ENCODE measurements around the gene SECTM1.

SECTM1 gene

DNA sequence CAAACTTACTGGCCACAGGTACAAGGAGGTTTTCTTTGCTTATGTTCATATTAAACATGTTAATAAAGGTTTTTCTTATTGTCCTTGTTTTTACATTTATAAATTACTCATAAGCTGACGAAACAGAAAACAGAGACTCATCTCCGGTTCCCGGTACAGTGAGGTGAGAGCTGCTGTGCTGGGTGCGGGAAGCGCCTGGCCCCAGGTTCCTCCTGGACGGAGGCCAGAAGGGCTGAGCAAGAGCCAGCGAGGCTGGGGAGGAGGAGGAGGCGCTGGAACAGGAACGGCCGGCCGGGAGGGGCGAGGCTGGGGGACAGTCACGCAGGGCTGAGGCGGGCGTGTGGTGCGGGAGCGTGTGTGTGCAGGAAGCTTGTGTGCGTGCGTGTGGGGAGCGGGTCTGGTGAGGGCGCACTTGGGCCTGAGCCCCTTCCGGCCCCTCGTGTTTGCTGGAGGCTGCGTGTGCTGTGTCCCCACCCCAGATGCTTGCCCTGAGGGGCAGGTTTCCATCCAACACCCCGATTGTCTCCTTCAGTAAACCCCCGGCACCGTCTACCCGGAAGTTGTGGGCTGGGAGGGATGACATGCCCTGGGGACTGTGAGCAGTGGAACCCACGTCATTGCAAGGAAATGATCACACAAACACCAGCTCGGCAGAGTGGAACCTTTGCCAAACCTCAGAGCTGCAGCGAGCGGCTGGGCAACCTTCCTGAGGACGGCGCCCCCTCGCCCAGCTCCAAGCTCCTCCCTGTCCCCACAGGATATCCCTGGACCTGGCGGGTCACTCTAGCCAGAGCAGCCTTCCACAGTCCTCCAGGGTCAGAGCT lies 35.6 kb downstream of the SECTM1 start:
- DNase-seq = peak; percentile 83

GRCh38 chr17:82297280-82297713 lies 36.3 kb downstream of the SECTM1 start:
- DNase-seq = peak; percentile 69

DNA sequence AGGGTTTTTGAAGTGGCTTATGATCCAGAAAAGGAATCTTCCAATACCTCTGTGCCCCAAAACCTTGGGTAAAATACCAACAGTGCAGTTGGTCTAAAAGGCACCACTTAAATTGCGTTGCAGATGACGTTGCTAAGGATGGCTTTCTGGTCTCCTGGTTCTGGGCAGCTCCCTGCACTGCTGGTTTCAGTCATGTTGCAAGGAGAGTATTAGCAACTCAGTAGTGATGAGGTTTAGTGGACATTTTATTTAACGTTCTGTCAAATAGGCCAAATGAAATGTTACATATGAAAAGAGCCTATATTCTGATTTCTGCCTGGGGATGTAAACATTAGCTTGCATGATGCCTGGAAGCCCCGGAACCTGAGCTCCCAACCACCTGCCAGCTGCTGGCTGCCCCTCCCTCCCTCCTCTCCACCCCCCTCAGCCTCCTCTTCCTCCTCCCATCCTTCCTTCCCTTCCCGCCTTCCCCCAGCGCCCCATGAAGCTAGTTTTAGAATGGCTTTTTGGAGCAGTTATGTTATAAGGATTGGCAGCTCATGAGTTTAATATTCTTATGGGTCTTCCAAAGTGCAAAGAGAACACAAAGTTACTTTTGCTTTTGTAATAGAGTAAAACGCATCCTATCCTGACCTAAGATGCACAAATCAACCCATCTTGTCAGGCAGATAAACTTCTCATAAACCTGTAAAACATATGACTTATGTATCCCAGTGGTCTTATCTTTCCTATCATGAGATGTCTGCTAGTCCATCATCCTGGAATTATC lies 36.9 kb downstream of the SECTM1 start:
- DNase-seq = no peak

DNA sequence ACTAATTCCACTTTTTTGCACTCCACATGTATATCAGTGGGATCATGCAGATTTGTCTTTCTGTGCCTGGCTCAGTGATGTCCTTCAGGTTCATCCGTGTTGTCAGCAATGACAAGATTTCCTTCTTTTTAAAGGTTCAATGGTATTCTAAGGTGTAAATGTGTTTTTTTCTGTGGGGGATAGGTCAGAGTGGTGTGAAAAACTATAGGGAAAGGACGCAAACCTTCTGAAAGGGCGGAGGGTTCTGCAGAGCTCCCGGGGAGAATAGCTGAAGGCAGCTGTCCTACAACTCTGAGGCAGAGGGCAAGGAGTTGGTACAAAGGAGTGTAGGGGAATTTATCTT lies 38.1 kb downstream of the SECTM1 start:
- no peak for DNase-seq

DNA sequence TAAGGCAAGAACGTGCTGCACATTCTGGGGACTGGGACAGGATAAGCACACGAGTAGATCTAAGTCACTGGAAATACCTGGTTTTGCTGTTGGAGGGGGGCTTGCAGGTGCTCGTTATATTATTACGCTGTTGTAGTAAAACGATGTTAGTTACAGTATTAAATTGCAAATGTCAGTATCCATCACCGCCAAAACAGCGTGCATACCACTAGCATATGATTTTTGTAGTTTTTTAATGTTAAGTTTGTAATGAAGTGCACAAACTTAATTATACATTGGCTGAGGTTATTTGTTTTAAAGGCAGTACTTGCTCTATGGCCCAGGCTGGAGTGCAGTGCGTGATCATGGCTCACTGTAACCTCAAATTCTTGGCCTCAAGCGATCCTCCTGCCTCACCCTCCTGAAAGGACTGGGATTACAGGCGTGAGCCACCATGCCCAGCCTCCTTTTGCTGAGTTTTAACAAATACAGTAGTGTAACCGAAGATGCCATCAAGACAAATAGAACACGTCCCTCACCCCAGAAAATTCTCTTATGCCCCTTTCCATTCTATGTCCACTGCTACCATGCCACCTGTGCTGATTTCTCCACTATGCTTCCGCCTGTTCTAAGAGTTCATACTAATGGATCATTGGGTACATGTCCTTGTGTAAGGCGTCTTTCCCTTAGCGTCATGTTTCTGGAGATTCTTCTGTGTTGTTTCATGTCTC lies 39.3 kb downstream of the SECTM1 start:
- DNase-seq = no peak

GRCh38 chr17:82292251-82293154 lies 41.1 kb downstream of the SECTM1 start:
- DNase-seq = peak; percentile 91

DNA sequence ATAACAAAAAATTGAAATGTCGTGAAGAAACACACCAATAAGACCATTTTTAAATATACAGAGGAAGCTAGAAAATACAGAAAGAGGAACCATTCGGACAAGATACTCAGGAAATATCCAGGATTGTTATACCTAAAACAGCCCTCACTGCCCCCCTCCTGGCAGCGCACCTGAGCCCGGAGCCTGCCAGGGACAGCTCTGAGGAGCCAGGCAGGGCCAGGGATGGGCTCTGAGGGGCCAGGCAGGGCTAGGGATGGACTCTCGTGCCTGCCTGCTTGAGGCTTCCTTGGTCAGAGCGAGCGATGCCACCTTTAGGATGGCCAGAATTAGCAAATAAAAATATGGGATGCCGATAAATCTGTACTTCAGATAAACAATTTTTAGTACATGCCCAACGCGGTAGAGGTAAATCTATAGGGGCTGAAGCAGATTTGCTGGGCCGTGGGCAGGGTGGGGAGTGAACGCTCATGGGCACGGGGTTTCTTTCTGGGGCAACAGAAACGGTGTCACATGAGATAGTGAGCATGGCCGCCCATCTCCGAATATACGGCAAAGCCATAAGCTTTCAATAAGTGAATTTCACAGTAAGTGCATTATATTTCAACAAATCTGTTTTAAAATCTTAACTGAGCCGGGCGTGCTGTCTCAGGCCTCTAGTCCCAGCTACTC lies 41.9 kb downstream of the SECTM1 start:
- DNase-seq = no peak

GRCh38 chr17:82287868-82288801 lies 45.4 kb downstream of the SECTM1 start:
- DNase-seq = peak; percentile 82

DNA sequence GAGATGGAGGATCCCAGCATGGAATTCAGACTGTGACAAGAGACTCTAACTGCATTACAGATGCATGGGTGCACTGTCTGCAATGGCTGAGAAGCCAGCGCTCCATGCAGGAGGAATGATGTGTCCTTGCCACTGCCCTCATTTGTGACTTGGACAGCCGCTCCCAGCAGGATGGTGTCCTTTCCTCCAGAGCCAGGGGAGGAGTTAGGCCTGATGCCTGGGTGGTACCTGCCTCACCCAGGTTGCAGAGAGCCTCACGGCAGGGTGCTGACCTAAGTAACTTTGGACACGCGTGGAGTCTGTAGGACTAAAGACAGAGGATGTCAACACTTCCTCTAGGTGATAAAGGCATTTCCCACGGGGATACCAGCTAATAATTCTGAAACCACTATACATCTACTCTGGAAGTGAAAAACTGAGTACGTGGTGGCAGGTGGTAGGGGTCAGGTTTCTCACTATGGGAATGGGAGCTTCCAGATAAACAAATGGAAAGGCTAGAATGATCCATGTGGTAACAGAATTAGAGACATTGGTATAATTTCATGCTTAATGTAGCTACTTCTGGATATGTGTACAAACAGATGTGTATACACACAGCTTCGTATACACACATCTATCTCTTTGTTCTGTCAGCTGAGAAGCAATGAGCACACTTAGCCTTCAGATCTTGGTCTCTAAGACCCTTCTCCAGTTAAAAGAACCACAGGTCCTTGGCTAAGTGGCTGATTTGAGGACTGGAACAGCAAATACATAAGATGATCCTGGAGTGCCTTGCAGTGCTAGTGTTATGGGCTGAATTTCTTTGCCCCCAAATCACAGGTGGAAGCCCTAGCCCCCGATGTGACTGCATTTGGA lies 46.3 kb downstream of the SECTM1 start:
- DNase-seq = no peak

GRCh38 chr17:82285141-82285540 lies 48.4 kb downstream of the SECTM1 start:
- DNase-seq = no peak

DNA sequence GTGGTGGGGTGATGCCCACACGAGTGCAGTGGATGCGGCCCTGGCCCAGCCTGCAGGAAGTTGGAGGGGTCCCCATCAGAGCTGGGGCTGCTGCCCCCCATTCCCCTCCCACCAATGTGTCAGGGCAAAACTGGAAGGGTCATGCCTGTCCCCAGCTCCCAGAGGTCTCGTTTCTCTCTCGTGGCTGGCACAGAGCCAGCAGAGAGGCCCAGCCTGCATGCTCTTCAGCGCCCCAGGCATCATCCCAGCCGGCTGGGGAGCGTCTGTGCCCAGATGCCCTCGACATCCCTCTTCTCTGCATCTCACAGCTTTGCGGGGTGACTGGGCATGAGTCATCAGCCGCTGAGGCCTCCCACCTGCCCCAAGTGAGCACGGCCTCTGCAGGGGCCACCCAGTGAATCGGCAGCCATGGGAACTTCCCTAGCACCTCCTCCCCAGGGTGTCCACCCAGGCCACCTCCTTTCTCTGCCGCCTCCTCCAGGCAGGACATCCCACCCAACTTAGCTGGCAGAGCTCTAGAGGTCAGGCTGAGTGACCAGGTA lies 50.3 kb downstream of the SECTM1 start:
- DNase-seq = peak; percentile 91

- DNase-seq = no peak
Observed at GRCh38 chr17:82282239-82283207, 51.0 kb downstream of the SECTM1 start.

DNA sequence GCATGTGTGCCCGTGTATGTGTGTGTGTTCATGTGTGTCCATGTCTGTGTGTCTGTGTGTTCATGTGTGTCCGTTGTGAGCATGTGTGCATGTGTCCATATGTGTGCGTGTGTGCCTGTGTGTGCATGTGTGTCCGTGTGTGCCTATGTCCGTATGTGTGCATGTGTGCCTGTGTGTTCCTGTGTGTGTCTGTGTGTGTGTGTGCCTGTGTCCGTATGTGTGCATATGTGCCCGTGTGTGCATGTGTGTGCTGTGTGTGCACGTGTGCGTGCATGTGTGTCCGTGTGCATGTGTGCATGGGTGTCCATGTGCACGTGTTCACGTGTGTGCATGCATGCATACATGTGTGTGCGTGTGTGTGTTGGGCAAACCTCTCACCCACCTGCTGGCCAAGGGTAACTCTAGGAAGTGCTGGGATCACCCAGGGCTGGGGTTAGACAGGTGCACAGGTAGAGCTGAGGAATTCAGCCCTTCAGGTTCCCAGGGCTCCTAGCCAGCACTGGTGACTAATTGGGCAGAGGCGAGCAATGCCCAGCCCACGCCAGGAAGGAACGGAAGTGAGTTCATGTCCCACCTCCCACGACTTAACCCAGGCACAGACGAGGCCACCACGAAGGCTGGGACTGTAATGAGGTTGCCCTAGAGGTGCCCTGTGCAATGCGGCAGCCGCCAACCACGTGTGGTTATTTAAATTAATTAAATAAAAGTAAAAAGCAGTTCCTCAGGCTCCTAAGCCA lies 51.9 kb downstream of the SECTM1 start:
- peak; percentile 22 for DNase-seq

GRCh38 chr17:82281076-82281475 lies 52.5 kb downstream of the SECTM1 start:
- no peak for DNase-seq

- no peak for DNase-seq
Observed at GRCh38 chr17:82280537-82280936, 53.0 kb downstream of the SECTM1 start.

DNA sequence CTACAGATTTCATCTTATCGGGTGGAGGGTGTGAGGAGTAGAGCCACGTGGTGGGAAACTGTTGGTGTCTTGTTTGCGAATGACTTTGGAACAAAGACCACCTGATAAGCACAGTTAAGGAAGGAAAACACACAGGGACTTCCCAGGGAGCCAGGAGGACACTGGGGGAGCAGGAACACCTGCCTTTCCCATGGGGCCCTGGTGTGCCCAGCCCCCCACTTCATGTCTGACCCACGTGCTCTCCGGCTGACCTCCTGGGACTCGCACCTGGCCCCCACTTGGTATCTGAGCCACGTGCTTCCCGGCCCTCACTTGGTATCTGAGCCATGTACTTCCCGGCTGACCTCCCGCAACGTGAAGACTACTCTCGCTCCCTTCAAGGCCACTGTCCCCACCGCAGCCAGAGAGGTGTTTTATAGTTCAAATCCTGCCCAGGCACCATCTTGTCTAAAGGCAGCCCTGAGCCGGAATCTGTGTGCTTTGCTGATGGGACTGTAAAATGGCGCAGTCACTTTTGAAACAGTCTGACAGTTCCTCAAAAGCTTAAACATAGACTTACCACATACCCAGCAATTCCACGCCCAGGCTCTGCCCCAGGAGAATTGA lies 54.7 kb downstream of the SECTM1 start:
- no peak for DNase-seq

GRCh38 chr17:82278308-82278707 lies 55.3 kb downstream of the SECTM1 start:
- DNase-seq = no peak
